ENCODE results near the gene PPIA. TPM values are rescaled to one million over a fixed set of nuclear protein-coding genes. Genes with fewer than 3 reads are reported as not detected.

Gene PPIA
- total RNA-seq, 1 donor from 2014 or later = 1,265 TPM

DNA sequence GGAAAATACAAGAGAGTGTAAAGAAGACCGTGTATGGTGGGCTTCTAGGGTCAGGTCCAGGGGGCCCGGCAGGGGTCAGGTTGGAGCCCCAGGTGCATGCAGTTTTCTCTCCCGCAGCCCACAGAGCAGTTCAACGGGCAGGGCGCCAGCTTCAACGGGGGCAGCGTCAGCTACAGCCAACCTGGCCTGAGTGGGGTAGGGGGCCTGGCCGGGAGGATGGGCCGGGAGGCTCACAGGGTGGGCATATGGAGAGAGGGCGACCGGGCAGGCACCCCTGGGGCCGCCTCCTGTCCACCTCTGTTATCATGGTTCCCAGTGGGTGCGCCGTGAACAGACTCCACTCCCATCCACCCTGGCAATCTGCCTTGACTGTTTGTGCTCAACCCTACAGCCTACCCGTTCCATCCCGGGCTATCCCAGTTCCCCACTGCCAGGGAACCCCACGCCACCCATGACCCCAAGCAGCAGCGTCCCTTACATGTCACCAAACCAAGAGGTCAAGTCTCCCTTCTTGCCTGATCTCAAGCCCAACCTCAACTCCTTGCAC, 36.4 kb upstream of the PPIA start:
- no peak overlapping the region for H3K4me3 Mint-ChIP-seq (ENCODE audit: unreplicated experiment)

DNA sequence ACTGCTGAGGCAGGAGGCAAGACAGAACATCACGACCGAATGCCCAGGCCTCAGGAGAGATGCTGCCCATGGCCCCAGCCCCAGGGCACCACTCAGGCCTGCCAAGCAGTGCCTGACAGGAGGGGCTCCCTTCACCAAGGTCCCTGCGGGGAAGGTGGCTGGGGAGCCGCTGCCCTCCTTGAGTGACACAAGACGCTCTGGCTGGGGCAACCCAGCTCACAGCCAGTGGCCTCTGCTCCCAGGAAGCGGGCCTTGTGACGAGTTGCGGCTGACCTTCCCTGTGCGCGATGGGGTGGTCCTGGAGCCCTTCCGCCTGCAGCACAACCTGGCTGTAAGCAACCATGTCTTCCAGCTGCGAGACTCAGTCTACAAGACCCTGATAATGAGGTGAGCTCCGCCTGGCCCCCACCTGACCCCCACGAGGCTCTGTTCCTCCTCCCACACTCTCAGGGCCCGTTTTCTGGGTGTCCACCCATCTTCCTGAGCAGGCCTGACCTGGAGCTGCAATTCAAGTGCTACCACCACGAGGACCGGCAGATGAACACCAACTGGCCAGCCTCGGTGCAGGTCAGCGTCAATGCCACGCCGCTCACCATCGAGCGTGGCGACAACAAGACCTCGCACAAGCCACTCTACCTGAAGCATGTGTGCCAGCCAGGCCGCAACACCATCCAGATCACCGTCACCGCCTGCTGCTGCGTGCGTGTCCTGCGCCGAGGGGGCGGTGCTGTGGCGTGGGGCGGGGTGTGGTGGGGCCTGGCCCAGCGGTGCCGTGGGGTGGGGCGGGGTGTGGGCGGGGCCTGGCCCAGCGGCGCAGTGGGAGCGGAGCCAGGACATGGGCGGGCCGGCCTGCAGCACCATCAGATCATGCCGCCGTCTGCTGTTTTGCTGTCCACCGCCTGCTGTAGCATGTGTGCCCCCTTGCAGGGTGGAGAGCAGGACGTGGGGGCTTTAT, 35.0 kb upstream of the PPIA start:
- H3K27me3 Mint-ChIP-seq (ENCODE audit: unreplicated experiment) = no peaks in the 10 kb centered on the region
- no peak for DNase-seq (ENCODE audit: extremely low spot score, unreplicated experiment)
- H3K27ac Mint-ChIP-seq (ENCODE audit: unreplicated experiment) = no peak overlapping the region
- no peaks in the 10 kb centered on the region for H3K4me1 Mint-ChIP-seq (ENCODE audit: unreplicated experiment)
- H3K4me3 Mint-ChIP-seq (ENCODE audit: unreplicated experiment) = no peak overlapping the region
- H3K9me3 Mint-ChIP-seq (ENCODE audit: unreplicated experiment) = no peaks in the 10 kb centered on the region
- TF ChIP-seq, protein P1, sequence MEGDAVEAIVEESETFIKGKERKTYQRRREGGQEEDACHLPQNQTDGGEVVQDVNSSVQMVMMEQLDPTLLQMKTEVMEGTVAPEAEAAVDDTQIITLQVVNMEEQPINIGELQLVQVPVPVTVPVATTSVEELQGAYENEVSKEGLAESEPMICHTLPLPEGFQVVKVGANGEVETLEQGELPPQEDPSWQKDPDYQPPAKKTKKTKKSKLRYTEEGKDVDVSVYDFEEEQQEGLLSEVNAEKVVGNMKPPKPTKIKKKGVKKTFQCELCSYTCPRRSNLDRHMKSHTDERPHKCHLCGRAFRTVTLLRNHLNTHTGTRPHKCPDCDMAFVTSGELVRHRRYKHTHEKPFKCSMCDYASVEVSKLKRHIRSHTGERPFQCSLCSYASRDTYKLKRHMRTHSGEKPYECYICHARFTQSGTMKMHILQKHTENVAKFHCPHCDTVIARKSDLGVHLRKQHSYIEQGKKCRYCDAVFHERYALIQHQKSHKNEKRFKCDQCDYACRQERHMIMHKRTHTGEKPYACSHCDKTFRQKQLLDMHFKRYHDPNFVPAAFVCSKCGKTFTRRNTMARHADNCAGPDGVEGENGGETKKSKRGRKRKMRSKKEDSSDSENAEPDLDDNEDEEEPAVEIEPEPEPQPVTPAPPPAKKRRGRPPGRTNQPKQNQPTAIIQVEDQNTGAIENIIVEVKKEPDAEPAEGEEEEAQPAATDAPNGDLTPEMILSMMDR (IDR thresholded peaks at IDR 0.05) = no peak
- peaks cover 32% of the 10 kb centered on the region for H3K36me3 Mint-ChIP-seq (ENCODE audit: unreplicated experiment)

More for the DNA sequence above, 36.4 kb upstream of the PPIA start:
- no peaks in the 10 kb centered on the region for H3K27me3 Mint-ChIP-seq (ENCODE audit: unreplicated experiment)
- TF ChIP-seq, protein P1 (IDR thresholded peaks at IDR 0.05) = no peak
- no peaks in the 10 kb centered on the region for H3K9me3 Mint-ChIP-seq (ENCODE audit: unreplicated experiment)
- no peaks in the 10 kb centered on the region for H3K4me1 Mint-ChIP-seq (ENCODE audit: unreplicated experiment)
- no peak for DNase-seq (ENCODE audit: extremely low spot score, unreplicated experiment)
- H3K36me3 Mint-ChIP-seq (ENCODE audit: unreplicated experiment) = peaks cover 25% of the 10 kb centered on the region
- no peak overlapping the region for H3K27ac Mint-ChIP-seq (ENCODE audit: unreplicated experiment)

DNA sequence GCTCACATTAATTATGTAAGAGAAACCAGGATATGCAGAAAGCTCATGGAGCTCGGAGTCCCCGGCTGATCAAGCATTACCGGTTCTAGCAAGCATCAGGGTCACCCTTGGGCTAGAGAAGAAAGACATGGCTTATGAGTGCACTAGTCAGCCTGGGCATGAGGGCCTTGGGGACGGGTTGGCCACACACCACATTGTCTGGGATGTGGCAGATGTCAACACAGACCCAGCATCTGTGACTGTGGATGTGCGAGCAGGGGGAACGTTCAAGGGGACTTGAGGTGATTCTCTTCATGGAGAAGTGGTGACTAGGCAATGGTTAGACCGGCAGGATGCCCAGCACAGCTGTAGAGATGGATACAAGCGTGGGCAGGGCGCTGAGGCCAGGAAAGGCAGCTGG, 34.2 kb upstream of the PPIA start:
- no peak for DNase-seq (ENCODE audit: extremely low spot score, unreplicated experiment)
- TF ChIP-seq, protein P1 (IDR thresholded peaks at IDR 0.05) = no peak
- Mint-ChIP-seq H3K4me3 (ENCODE audit: unreplicated experiment) (no peak overlapping the region), H3K27ac (ENCODE audit: unreplicated experiment) (no peak overlapping the region), H3K27me3 (ENCODE audit: unreplicated experiment) (no peaks in the 10 kb centered on the region), H3K4me1 (ENCODE audit: unreplicated experiment) (peaks cover 2% of the 10 kb centered on the region), H3K9me3 (ENCODE audit: unreplicated experiment) (no peaks in the 10 kb centered on the region), H3K36me3 (ENCODE audit: unreplicated experiment) (peaks cover 32% of the 10 kb centered on the region)

DNA sequence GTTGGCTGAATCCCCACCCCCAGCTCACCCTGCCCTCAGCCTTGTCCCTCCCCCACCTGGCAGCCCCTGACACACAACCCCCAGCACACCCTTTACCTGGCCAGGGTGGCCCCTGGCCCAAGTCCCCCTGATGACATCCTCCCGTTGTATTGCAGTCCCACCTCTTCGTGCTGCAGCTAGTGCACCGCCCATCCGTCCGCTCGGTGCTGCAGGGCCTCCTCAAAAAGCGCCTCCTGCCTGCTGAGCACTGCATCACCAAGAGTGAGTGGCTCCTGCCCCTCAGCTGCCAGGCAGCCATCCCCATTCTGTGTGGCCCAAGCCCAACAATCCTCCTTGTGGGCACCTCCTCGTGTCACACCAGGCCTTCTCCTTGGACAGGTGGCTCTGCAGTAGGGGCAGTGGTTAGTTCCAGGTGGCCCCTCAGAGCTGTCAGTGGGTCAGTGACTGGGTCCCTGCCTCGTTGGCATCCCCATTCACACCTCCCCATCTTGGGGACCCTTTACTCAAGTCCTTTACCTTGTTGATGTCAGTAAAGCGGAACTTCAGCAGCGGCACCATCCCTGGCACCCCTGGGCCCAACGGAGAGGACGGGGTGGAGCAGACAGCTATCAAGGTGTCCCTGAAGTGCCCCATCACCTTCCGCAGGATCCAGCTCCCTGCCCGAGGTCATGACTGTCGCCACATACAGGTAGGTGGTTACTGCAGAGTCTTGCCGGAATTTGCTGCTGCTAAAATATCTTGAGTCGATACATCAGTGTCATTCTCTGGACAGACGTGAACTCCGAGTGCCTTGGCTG, 33.6 kb upstream of the PPIA start:
- Mint-ChIP-seq H3K4me3 (ENCODE audit: unreplicated experiment) (no peak overlapping the region), H3K4me1 (ENCODE audit: unreplicated experiment) (peaks cover 9% of the 10 kb centered on the region), H3K9me3 (ENCODE audit: unreplicated experiment) (no peaks in the 10 kb centered on the region), H3K27me3 (ENCODE audit: unreplicated experiment) (no peaks in the 10 kb centered on the region), H3K27ac (ENCODE audit: unreplicated experiment) (no peak overlapping the region), H3K36me3 (ENCODE audit: unreplicated experiment) (peaks cover 36% of the 10 kb centered on the region)
- DNase-seq (ENCODE audit: extremely low spot score, unreplicated experiment) = no peak
- TF ChIP-seq, protein P1 (IDR thresholded peaks at IDR 0.05) = no peak

Measured in osteocyte (in vitro differentiated cells).